HG02763 (cell line): ENCODE measurements around the gene SDE2.
"Not testable (repeated sequence)": the region's sequence is repeated elsewhere in the genome, so short reads cannot be mapped to it uniquely, and the experiment has no call there.

ENCODE experiments used
- ATAC-seq: cut with Tn5 transposase; IDR thresholded peaks from one replicate; pipeline ENCODE4 v1.9.1; 2021; ENCODE audit warnings: mild to moderate bottlenecking, moderate library complexity; ENCODE audit not compliant: unreplicated experiment

The SDE2 gene

DNA sequence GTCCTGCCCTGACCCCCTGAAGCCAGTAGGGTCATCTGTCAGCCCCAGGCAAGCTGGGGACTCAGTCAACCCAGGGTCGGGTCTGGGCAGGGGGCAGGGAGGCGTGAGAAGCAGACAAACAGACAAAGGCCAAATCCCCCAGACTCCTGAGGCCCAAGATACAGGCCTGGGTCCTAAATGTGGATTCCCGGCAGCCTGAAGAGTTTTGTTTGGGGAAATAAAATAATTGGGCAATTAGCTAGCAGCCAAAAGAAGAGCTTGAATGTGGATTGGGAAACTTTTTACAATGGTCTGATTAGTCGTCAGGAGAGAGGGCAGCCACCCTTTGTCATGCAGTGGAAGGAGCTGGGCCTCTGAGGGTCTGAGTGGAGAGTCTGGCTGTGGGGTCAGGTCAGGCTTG lies 53.6 kb downstream of the SDE2 start:
- no peak for ATAC-seq

DNA sequence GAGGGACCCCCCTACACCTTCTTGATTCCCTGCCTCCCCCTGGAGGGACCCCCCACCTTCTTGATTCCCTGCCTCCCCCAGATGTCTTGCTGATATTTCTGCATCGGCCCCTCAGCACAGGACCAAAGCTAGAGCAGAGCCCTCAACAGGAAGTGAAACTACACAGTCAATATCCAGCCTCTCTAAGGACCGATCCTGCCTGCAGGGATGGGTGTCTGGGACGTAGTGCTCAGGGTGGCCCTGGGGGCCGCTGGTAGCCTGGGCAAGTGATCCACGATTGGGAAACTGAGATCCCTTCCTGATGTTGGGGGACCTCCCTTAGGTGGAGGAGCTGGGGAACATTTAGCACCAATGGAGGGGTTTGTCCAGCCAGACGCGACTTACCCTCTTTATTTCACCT lies 54.2 kb downstream of the SDE2 start:
- ATAC-seq = peak; percentile 43

DNA sequence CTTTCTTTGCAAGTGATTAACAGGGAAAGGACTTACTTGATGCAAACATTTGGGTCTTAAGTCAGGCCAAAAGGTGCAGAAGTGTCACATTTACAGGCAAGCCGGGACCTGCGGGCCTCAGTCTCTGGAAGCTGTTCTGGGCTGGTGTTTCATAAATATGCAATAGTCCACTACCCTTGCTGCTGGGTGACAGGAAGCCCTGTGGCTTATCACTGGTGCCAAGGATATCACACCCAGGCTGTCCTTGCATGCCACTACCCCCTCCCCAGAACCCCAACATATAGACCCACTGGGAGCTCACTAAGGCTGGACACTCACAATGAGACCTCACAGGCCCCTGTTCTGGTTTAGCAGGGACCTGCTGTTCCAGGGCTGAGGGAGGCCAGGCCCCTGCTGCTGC lies 54.8 kb downstream of the SDE2 start:
- no peak for ATAC-seq

DNA sequence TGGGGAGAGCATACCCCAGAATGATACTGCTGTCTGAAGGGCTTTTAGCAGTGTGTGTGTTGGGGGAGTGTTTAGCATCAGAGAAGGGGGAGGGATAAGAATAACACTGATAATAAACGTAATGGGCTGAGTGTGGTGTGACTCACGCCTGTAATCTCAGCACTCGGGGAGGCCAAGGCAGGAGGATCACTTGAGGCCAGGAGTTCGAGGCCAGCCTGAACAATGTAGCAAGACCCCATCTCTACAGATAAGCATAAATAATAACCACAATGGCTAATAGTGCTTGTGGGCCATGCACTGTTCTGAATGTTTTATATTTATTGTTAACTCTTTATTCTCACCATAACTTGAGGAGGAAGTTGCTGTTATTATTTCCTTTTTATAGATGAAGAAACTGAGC lies 55.6 kb downstream of the SDE2 start:
- ATAC-seq = no peak

DNA sequence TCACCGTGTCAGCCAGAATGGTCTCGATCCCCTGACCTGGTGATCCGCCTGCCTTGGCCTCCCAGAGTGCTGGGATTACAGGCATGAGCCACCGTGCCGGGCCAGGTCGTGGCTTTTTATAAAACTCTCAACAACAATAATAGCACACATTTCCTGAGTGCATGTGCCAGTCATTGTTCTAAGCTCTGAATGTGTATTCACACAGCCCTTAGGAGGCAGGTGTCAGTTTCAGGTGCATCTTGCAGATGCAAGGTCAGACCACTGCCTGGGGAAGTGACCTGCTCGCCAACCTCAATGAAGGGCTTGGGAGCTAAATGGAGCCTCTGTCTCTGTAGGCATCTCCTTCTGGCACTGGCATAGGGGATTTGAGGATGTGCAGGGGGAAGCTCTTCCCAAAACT lies 56.6 kb downstream of the SDE2 start:
- peak; percentile 81 for ATAC-seq

DNA sequence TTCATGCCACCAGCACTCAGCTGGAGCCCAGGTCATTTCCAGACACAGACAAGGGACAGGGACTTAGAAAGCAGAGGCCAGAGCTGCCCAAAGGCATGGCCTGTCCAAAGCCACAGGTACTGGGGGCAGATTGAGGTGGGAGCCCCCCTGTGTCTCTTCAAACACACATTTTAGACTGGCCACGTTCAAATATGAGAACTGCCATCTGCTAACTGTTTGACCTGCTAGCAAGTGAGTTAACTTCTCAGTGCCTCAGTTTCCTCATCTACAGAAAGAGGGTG lies 57.3 kb downstream of the SDE2 start:
- ATAC-seq = no peak

DNA sequence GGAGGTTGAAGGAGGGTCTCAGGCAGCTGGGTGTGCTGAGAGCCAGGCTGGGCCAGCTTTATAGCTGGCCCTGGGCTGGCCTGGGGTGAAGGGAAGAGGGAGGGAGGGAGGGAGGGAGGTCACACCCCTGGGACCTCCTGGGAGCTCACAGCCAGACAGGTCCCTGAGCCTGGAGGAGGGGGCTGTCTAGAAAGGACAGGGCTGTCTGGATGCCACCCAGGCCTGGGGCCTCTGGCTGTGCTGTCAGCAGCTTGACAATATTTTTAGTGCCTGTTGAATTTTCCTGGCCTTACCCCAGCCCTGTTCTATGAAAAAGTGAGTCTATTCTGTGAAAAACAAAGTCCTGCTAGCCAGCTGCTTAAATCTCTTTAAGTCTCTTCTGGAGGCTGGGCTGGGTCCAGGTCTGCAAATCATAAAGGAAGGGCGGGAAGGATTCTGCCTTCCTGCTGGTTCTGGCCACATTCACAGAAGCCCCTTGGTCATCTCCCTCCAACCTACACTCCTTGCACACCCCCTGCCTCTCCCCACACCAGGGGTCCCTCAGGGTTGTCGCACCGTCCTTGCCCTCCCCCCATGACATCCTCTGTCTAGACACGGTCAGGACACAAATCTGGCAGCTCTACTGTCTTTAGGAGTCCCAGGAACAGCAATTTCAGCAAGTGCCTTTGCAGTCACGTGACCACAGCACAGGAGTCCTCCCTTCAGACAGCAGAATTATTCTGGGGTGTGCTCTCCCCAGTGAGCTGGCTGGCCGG lies 57.8 kb downstream of the SDE2 start, which contains the start of gene LEFTY2:
TSS of gene LEFTY2 (minus strand) at position 34 of the 755 bp plus-strand sequence. CDS start 80 bp downstream, outside the sequence.
- ATAC-seq = no peak

DNA sequence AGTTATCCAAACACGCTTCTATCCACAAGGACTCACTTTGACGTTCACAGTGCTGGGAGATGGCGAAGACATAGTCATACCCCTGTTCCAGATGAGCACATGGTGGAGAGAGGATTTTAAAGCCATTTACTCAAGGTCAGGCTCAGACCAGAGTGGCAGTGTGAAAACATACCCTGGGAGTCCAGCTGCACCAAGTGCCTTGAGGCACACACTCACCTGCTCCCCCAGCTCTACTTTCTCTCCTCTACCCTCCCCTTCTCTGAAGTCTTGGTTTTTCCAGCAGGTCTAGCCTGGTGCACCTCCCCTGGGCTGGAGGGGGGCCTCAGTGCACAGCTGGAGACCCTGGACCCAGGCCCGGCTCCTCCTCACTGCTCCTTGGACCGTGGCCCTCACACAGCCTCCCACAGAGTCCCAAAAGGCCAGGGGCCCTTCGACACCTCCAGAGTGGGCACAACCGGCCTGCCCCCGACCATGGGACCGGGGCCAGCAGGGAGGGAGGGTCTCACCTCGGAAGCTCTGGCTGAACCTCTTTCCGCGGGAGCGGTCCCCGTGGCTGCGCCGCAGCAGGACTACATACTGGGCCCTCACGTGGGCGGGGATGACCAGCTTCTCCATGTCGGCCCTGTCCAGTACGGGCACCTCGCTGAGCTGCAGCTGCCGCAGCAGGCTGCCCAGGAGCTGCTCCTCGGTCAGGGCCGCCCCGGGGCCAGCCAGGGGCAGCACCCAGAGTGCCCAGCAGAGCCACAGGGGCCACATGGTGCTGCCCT lies 58.6 kb downstream of the SDE2 start:
- no peak for ATAC-seq

DNA sequence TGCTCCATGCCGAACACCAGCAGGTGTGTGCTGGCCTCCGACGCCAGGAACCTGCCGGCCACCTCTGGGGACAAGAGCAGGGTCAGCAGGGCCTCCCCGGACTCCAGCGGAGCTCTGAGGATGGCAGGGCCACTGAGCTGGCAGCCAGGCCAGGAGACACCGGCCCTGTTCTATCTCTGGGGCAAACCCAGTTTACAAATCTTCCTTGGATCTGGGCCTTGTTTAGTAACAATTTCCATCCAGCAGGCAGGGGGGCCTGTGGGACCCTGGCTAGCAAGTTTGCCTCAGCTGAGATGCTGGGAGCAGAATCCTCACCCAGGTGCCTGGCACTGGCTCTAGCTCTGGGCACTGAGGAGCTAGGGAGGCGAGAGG lies 59.2 kb downstream of the SDE2 start:
- not testable (repeated sequence) for ATAC-seq

DNA sequence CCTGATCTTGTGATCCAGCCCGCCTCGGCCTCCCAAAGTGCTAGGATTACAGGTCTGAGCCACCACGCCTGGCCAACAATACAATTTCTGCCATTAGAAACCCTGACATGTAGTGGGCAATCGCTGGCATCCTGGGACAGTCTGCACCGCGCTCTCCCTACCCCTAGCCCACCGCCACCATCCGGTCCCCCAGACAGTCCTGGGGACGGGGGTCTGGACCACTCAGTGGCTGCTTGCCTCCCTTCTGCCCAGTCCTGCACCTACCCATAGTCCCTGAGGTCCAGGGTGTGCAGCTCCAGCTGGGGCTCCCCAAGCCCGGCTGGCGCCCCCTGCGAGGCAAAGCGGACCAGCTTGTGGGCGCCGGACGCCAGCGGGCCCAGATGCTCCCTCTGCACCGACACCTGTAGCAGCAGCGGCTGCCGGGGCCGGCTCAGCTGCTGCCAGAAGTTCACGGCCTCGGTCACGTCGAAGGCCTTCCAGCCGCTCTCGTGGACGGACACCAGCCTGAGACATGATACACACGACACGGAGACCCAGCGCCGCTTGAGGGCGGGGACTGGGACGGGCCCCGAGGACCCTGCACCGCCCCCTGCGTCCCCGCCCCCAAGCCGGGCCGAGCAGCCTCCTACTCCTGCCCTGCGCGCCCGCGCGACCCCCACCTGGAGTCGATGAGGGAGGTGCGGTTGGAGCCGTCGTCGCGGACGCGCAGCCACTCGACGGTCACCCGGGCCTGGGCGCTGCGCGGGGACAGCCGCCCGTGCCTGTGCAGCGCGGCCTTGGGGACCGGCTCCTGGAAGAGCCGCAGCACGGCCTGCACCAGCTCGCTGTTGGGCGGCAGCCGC lies 59.8 kb downstream of the SDE2 start:
- ATAC-seq = not testable (repeated sequence)

DNA sequence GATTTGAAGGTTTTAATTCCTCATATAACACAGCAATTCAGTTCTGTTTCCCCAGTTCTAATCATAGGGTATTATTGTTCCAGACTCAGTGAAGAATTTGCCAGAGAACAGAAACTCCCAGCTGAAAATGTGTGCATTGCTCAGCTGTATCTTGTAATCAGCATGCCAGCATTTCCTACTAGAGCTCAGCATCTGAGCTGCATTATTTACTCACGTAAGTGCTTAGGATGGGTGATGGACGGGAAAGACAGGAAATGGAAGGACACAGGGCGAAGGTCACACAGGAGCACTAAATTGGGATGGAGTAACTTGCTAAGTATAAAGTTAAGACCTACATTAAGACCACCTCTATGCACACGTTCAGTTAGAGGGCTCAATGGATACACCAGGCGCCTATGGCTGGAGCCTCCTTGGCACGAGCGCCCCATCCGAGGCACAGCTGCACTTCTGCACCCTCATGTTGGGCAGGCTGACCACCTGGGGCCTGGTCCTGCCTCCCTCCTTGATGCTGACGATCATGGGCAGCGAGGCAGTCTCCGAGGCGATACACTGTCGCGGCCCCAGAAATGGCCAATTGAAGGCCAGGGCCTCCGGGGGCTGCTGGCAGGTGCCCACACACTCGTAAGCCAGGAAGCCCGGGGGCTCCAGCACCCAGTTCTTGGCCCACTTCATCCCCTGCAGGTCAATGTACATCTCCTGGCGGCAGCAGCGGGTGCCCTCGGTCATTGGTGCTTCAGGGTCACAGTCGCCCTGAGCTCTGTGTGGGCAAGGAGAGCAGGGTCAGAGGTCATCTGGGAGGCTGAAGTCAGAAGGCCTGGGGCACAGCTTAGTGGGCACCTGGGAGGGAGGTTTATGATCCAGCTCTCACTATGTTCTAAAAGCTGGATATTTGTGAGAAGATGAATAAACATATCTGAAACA lies 61.8 kb downstream of the SDE2 start:
- no peak for ATAC-seq

DNA sequence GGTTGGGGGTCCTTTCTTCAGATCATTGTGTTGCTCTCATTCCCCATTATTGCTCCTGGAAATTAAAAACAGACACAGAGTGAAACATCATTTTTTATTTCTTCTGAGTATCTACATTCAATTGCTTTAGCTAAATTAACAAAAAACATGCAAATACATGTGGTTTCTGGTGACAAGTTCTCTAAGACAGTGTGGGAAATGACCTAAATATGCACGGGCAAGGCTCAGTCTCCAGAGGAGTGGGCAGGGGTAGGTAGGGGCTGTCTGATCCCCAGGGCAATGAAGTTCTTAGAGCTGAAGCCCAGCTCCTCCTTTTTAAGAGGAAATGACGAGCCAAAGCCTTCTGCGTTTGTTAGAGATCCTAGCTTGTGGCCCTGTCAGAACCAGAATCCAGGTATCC lies 62.6 kb downstream of the SDE2 start:
- no peak for ATAC-seq

DNA sequence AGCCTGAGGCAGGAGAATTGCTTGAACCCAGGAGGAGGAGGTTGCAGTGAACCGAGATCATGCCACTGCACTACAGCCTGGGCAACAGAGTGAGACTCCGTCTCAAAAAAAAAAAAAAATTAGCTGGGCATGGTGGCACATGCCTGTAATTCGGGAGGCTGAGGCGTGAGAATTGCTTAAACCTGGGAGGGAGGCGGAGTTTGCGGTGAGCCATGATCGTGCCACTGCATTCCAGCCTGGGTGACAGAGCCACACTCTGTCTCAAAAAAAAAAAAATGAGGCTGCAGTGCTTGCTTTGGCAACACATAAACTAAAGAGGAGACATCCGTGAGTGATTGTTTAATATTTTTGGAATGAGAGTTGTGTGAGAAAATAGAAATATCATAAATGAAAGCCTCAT lies 63.1 kb downstream of the SDE2 start:
- not testable (repeated sequence) for ATAC-seq

DNA sequence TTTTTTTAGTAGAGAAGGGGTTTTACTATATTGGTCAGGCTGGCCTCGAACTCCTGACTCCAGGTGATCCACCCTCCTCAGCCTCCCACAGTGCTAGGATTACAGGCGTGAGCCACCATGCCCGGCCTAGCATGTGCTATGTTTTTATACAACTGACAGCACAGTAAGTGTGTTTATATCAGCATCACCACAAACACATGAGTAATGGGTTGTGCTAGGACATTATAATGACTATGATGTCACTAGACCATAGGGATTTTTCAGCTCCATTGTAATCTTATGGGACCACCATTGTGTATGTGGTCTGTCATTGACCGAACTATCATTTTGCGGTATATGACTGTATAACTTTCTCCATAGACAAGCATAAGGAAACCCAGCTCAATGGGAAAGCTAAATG lies 64.4 kb downstream of the SDE2 start:
- no peak for ATAC-seq

DNA sequence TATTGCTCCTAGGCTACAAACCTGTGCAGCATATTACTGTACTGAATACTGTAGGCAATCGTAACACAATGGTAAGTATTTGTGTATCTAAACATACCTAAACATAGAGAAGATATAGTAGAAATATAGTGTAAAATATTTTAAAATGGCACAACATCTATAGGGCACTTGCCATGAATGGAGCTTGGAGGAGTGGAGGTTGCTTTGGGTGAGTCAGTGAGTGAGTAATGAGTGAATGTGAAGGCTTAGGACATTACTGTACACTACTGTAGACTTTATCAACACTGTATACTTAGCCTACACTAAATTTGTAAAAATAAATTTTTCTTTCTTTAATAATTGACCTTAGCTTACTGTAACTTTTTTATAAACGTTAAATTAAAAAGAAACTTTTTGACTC lies 66.1 kb downstream of the SDE2 start:
- ATAC-seq = no peak
